Measurements from ENCODE around the gene CERS1. TPM values are rescaled to one million over a fixed set of nuclear protein-coding genes. Genes with fewer than 3 reads are reported as not detected.

Gene CERS1
- polyA plus RNA-seq, 1 experiment = 1.8 TPM

GRCh38 chr19:18932216-18932841 is 36.4 kb upstream of the CERS1 start:
- Histone ChIP-seq H3K9me3 (ENCODE audit: control insufficient read depth, insufficient read depth, low read length) (no peaks in the 10 kb centered on the region; the same call in 1 of the 2 replicates), H3K4me3 (ENCODE audit: low read depth, low read length) (no peak overlapping the region)
- DNase-seq (ENCODE audit: low read depth, low spot score) = no peak

GRCh38 chr19:18931316-18932162 is 35.6 kb upstream of the CERS1 start:
- TF ChIP-seq, protein P1, sequence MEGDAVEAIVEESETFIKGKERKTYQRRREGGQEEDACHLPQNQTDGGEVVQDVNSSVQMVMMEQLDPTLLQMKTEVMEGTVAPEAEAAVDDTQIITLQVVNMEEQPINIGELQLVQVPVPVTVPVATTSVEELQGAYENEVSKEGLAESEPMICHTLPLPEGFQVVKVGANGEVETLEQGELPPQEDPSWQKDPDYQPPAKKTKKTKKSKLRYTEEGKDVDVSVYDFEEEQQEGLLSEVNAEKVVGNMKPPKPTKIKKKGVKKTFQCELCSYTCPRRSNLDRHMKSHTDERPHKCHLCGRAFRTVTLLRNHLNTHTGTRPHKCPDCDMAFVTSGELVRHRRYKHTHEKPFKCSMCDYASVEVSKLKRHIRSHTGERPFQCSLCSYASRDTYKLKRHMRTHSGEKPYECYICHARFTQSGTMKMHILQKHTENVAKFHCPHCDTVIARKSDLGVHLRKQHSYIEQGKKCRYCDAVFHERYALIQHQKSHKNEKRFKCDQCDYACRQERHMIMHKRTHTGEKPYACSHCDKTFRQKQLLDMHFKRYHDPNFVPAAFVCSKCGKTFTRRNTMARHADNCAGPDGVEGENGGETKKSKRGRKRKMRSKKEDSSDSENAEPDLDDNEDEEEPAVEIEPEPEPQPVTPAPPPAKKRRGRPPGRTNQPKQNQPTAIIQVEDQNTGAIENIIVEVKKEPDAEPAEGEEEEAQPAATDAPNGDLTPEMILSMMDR (IDR thresholded peaks at IDR 0.05; ENCODE audit: low read depth, low read length) = no peak
- H3K27me3 ChIP-seq (ENCODE audit: control insufficient read depth, insufficient read depth, low read length) = no peaks in the 10 kb centered on the region
- no peak overlapping the region for H3K4me3 ChIP-seq (ENCODE audit: low read depth, low read length)
- no peak for DNase-seq (ENCODE audit: low read depth, low spot score)
- POLR2A ChIA-PET = interaction anchor here (1.2 kb wide), 1 partner anchor 12 kb away, joined by 4 read pairs; the partner anchor contains the start of genes COPE and DDX49
- CTCF ChIA-PET = no interaction called here
- no peak overlapping the region for H3K27ac ChIP-seq (ENCODE audit: low read depth, low read length)
- no peaks in the 10 kb centered on the region; the same call in 1 of the 2 replicates for H3K9me3 ChIP-seq (ENCODE audit: control insufficient read depth, insufficient read depth, low read length)

More at GRCh38 chr19:18932216-18932841, 36.4 kb upstream of the CERS1 start:
- Histone ChIP-seq H3K27ac (ENCODE audit: low read depth, low read length) (no peak overlapping the region), H3K27me3 (ENCODE audit: control insufficient read depth, insufficient read depth, low read length) (no peaks in the 10 kb centered on the region)
- TF ChIP-seq, protein P1 (IDR thresholded peaks at IDR 0.05; ENCODE audit: low read depth, low read length) = no peak
- POLR2A ChIA-PET = interaction anchor here (1.2 kb wide), 1 partner anchor 13 kb away, joined by 4 read pairs; the partner anchor contains the start of genes COPE and DDX49
- CTCF ChIA-PET = no interaction called here

DNA sequence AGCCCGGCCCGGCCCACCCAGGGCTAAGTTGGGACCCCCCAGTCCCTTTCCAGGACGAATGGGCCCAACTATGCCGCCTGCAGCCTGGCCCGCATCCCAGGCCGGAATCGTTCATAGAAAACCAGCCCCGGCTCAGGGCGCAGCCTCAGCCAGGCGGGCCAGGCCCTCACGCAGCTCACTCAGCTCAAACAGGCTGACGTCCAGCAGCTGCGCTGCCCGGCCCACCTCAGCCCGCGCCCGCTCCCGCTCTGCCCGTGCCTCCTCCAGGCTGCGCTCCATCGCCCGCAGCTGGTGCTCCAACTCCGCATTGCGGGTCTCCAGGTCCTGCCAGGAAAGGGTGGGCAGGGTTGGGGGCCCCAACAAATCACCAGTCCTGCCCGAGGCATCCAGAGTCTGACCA is 33.4 kb upstream of the CERS1 start:
- no peaks in the 10 kb centered on the region; the same call in 1 of the 2 replicates for H3K9me3 ChIP-seq (ENCODE audit: control insufficient read depth, insufficient read depth, low read length)
- ChIA-PET CTCF (interaction anchor here (0.7 kb wide), 1 partner anchor 17 kb away, joined by 6 read pairs; no protein-coding TSS in a partner anchor), POLR2A (interaction anchor here (3.0 kb wide), 1 partner anchor 10 kb away, joined by 12 read pairs; the partner anchor contains the start of genes COPE and DDX49)
- no peak for DNase-seq (ENCODE audit: low read depth, low spot score)
- no peak overlapping the region for H3K27ac ChIP-seq (ENCODE audit: low read depth, low read length)
- no peak overlapping the region for H3K4me3 ChIP-seq (ENCODE audit: low read depth, low read length)
- H3K27me3 ChIP-seq (ENCODE audit: control insufficient read depth, insufficient read depth, low read length) = no peaks in the 10 kb centered on the region
- TF ChIP-seq, protein P1 (IDR thresholded peaks at IDR 0.05; ENCODE audit: low read depth, low read length) = no peak

DNA sequence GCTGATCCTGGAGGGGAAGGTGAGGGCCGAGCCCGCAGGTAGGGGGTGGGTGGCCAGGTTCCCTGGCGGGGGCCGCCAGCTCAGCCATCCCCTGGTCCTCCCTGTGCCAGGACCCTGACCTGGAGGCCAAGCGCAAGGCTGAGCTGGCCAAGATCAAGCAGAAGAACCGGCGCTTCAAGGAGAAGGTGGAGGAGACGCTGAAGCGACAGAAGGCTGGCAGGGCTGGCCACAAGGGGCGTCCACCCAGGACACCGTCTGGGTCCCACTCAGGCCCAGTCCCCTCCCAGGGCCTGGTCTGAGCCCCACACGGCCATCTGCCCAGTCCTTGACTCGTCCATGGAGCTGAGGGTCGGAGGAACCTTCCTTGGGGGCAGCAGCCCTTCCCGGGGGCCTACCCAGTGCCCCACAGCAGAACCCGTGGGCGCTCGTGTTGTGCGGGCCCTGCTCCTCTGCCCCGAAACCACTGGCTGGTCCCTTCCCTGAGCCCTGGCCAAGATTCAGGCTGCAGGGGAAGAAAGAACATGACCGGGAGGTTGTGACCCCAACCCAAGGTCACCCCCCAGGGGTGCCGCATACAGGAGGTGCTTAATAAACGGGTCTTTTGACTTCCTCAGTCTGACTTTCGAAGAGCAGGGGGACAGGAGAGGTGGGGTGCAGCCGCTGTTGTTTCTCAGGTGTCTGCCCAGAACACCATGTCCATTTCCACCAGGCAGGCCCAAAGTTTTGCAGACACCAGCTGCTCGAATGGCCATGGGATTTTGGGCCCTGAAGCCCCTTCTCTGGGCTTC is 32.3 kb upstream of the CERS1 start:
- POLR2A ChIA-PET = interaction anchor here (0.7 to 3.0 kb wide), 3 partner anchors 9 to 64 kb away, joined by 3 to 12 read pairs (median 4); partner anchors contain the start of genes COPE and DDX49
- CTCF ChIA-PET = no interaction called here
- DNase-seq (ENCODE audit: low read depth, low spot score) = no peak
- H3K27ac ChIP-seq (ENCODE audit: low read depth, low read length) = no peak overlapping the region
- TF ChIP-seq, protein P1 (IDR thresholded peaks at IDR 0.05; ENCODE audit: low read depth, low read length) = no peak
- no peaks in the 10 kb centered on the region; the same call in 1 of the 2 replicates for H3K9me3 ChIP-seq (ENCODE audit: control insufficient read depth, insufficient read depth, low read length)
- H3K4me3 ChIP-seq (ENCODE audit: low read depth, low read length) = no peak overlapping the region
- no peaks in the 10 kb centered on the region for H3K27me3 ChIP-seq (ENCODE audit: control insufficient read depth, insufficient read depth, low read length)

Measured in AG04450 (cell line).